Measurements from ENCODE around the gene PTAR1.

Gene PTAR1

DNA sequence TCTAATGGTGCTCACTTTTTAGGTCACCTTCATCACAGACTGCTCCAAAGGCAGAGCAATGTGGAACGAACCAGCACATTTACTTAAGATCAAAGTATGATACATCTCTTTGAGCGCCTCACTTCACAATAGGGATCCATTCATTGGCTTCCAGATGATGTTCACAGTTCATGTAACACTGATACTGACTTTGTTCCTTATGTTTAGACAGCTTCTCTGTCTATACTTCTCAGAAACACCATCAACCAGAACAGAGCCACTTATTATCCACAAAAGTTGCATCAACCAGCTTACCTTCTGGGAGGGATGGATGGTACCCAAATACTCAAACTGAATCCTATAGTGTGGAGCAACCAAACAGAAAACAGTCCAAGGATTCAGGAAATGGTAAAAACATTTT, 4.6 kb downstream of the PTAR1 start:
- Histone ChIP-seq H3K4ac (ENCODE audit: low read depth, low read length) (no peak overlapping the region), H3K4me2 (ENCODE audit: low read length) (no peak overlapping the region), H3K4me3 (ENCODE audit: low read depth, low read length) (no peak overlapping the region), H3K14ac (ENCODE audit: low read length) (no peak overlapping the region), H2AK5ac (ENCODE audit: low read length) (no peak overlapping the region), H4K91ac (ENCODE audit: low read depth, low read length) (no peak overlapping the region), H3K27me3 (ENCODE audit: insufficient read depth, low read length) (no peaks in the 10 kb centered on the region), H3K27ac (ENCODE audit: low read depth, low read length) (no peak overlapping the region), H3K9ac (ENCODE audit: low read length) (no peak overlapping the region), H3K9me3 (ENCODE audit: insufficient read depth, low read depth, low read length) (no peaks in the 10 kb centered on the region), H2AFZ (ENCODE audit: insufficient read depth, low read length, poor library complexity) (no peak overlapping the region), H4K12ac (ENCODE audit: low read depth, low read length) (no peak overlapping the region), H2BK12ac (ENCODE audit: low read length) (no peak overlapping the region), H2BK5ac (ENCODE audit: low read depth, low read length, poor library complexity) (no peak overlapping the region), H3K79me2 (ENCODE audit: control insufficient read depth, insufficient read depth, low read length, poor library complexity) (peaks cover 6% of the 10 kb centered on the region), H3K23ac (ENCODE audit: low read length) (no peak overlapping the region), H3K18ac (ENCODE audit: low read length) (no peak overlapping the region), H3K79me1 (ENCODE audit: low read length) (peaks cover 6% of the 10 kb centered on the region), H2BK120ac (ENCODE audit: insufficient read depth, low read length, poor library complexity) (no peak overlapping the region), H3K36me3 (ENCODE audit: control insufficient read depth in 1 of 2, insufficient read depth in 2 of 2, low read length in 2 of 2) (no peaks in the 10 kb centered on the region), H4K8ac (ENCODE audit: low read depth, low read length) (no peak overlapping the region), H3K4me1 (ENCODE audit: control insufficient read depth in 1 of 2, insufficient read depth in 2 of 2, low read length in 2 of 2) (peaks cover 0 to 4% of the 10 kb centered on the region in 2 experiments)
- DNase-seq = no peak
- WGBS (ENCODE audit: extremely low coverage, insufficient coverage, insufficient read length) = no CpG with 5 or more reads among the region's 2 CpGs

DNA sequence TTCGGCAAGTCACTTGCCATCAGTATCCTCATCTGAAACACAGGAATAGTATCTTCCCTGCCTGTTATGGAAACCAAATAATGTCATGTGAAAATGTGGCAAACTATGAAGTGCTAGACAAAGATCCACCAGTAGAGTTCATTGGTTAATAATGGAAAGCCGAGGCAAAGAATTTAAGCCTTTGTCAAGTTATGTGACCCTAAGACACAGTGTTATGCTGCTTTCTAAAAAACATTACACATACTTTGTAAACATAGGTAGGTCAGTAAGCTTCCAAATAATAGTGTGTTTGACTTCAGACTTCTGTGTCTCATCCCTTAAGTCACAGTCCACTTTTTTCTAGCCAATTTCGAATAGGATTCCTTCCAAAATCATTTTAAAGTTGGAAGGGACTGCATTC, 6.0 kb downstream of the PTAR1 start:
- no peak overlapping the region for H3K9ac ChIP-seq (ENCODE audit: low read length)
- no peak overlapping the region for H3K14ac ChIP-seq (ENCODE audit: low read length)
- H3K4me2 ChIP-seq (ENCODE audit: low read length) = no peak overlapping the region
- no peak overlapping the region for H3K27ac ChIP-seq (ENCODE audit: low read depth, low read length)
- H4K8ac ChIP-seq (ENCODE audit: low read depth, low read length) = no peak overlapping the region
- H3K4me1 ChIP-seq (ENCODE audit: control insufficient read depth in 1 of 2, insufficient read depth in 2 of 2, low read length in 2 of 2) = peaks cover 0 to 2% of the 10 kb centered on the region in 2 experiments
- H2AFZ ChIP-seq (ENCODE audit: insufficient read depth, low read length, poor library complexity) = no peak overlapping the region
- no peak overlapping the region for H3K18ac ChIP-seq (ENCODE audit: low read length)
- H3K79me1 ChIP-seq (ENCODE audit: low read length) = no peaks in the 10 kb centered on the region
- no peak overlapping the region for H2BK120ac ChIP-seq (ENCODE audit: insufficient read depth, low read length, poor library complexity)
- no peaks in the 10 kb centered on the region for H3K9me3 ChIP-seq (ENCODE audit: insufficient read depth, low read depth, low read length)
- H3K4ac ChIP-seq (ENCODE audit: low read depth, low read length) = no peak overlapping the region
- H3K23ac ChIP-seq (ENCODE audit: low read length) = no peak overlapping the region
- no peak for DNase-seq
- H4K91ac ChIP-seq (ENCODE audit: low read depth, low read length) = no peak overlapping the region
- no peak overlapping the region for H4K12ac ChIP-seq (ENCODE audit: low read depth, low read length)
- H2BK12ac ChIP-seq (ENCODE audit: low read length) = no peak overlapping the region
- no peak overlapping the region for H3K4me3 ChIP-seq (ENCODE audit: low read depth, low read length)
- H2BK5ac ChIP-seq (ENCODE audit: low read depth, low read length, poor library complexity) = no peak overlapping the region
- H2AK5ac ChIP-seq (ENCODE audit: low read length) = no peak overlapping the region
- H3K36me3 ChIP-seq (ENCODE audit: control insufficient read depth in 1 of 2, insufficient read depth in 2 of 2, low read length in 2 of 2) = no peaks in the 10 kb centered on the region
- WGBS (ENCODE audit: extremely low coverage, insufficient coverage, insufficient read length) = no CpG with 5 or more reads among the region's 3 CpGs
- peaks cover 2% of the 10 kb centered on the region for H3K79me2 ChIP-seq (ENCODE audit: control insufficient read depth, insufficient read depth, low read length, poor library complexity)
- no peaks in the 10 kb centered on the region for H3K27me3 ChIP-seq (ENCODE audit: insufficient read depth, low read length)

DNA sequence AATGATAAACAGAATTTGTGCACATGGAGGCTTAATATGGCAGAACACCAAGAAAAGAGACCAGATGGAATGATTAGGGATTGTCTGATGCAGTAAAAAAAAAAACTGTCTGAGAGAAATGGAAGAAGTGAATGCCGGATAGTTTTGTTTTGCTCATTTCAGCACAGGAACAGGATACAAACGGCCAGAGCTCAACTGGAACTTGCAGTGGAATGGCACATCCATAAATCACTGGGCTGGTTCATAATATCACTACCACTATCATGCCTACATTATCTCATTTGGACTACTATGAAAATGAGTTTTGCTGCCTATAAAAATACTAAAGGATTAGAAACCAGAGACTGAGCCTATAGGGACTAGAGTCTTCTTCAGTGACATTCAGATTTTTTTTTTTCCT, 9.7 kb downstream of the PTAR1 start:
- H2BK5ac ChIP-seq (ENCODE audit: low read depth, low read length, poor library complexity) = no peak overlapping the region
- no peak overlapping the region for H3K4ac ChIP-seq (ENCODE audit: low read depth, low read length)
- H3K4me2 ChIP-seq (ENCODE audit: low read length) = no peak overlapping the region
- H2BK120ac ChIP-seq (ENCODE audit: insufficient read depth, low read length, poor library complexity) = no peak overlapping the region
- no peak overlapping the region for H4K91ac ChIP-seq (ENCODE audit: low read depth, low read length)
- H3K27me3 ChIP-seq (ENCODE audit: insufficient read depth, low read length) = no peaks in the 10 kb centered on the region
- H3K23ac ChIP-seq (ENCODE audit: low read length) = no peak overlapping the region
- no peak for DNase-seq
- no peak overlapping the region for H3K18ac ChIP-seq (ENCODE audit: low read length)
- H3K9me3 ChIP-seq (ENCODE audit: insufficient read depth, low read depth, low read length) = no peaks in the 10 kb centered on the region
- no peak overlapping the region for H3K9ac ChIP-seq (ENCODE audit: low read length)
- no peaks in the 10 kb centered on the region for H3K36me3 ChIP-seq (ENCODE audit: control insufficient read depth in 1 of 2, insufficient read depth in 2 of 2, low read length in 2 of 2)
- no peak overlapping the region for H2AFZ ChIP-seq (ENCODE audit: insufficient read depth, low read length, poor library complexity)
- no peak overlapping the region for H3K14ac ChIP-seq (ENCODE audit: low read length)
- no peak overlapping the region for H2AK5ac ChIP-seq (ENCODE audit: low read length)
- no peak overlapping the region for H2BK12ac ChIP-seq (ENCODE audit: low read length)
- no peak overlapping the region for H3K27ac ChIP-seq (ENCODE audit: low read depth, low read length)
- H3K4me1 ChIP-seq (ENCODE audit: control insufficient read depth in 1 of 2, insufficient read depth in 2 of 2, low read length in 2 of 2) = peaks cover 2 to 5% of the 10 kb centered on the region in 2 experiments
- H4K12ac ChIP-seq (ENCODE audit: low read depth, low read length) = no peak overlapping the region
- H3K79me2 ChIP-seq (ENCODE audit: control insufficient read depth, insufficient read depth, low read length, poor library complexity) = peaks cover 1% of the 10 kb centered on the region
- no peaks in the 10 kb centered on the region for H3K79me1 ChIP-seq (ENCODE audit: low read length)
- no peak overlapping the region for H4K8ac ChIP-seq (ENCODE audit: low read depth, low read length)
- WGBS (ENCODE audit: extremely low coverage, insufficient coverage, insufficient read length) = no CpG with 5 or more reads among the region's 2 CpGs
- no peak overlapping the region for H3K4me3 ChIP-seq (ENCODE audit: low read depth, low read length)

DNA sequence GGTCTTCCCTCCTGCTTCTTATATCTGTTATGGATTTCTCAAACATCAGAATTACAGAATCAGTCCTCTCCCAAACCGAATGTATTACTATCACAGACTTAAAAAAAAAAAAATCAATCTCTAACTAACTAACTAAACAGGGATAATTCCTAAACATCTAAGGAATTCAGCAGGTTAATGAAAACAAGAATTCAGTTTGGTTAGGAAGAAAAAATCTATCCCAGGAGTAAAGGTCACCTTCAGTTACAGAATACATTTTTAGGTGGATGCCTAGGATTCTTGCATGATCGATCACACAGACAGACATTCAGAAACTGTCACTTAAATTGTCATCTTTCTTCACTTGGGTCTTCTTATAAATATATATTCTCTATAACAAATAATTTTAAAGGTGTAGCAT, 11.5 kb downstream of the PTAR1 start:
- H3K4me1 ChIP-seq (ENCODE audit: control insufficient read depth in 1 of 2, insufficient read depth in 2 of 2, low read length in 2 of 2) = peaks cover 2 to 5% of the 10 kb centered on the region in 2 experiments
- no peak overlapping the region for H4K8ac ChIP-seq (ENCODE audit: low read depth, low read length)
- H4K12ac ChIP-seq (ENCODE audit: low read depth, low read length) = no peak overlapping the region
- DNase-seq = no peak
- no peaks in the 10 kb centered on the region for H3K36me3 ChIP-seq (ENCODE audit: control insufficient read depth in 1 of 2, insufficient read depth in 2 of 2, low read length in 2 of 2)
- no peak overlapping the region for H3K14ac ChIP-seq (ENCODE audit: low read length)
- no peak overlapping the region for H3K9ac ChIP-seq (ENCODE audit: low read length)
- peak overlapping the region; percentile 44 for H3K27ac ChIP-seq (ENCODE audit: low read depth, low read length)
- peaks cover 1% of the 10 kb centered on the region for H3K79me2 ChIP-seq (ENCODE audit: control insufficient read depth, insufficient read depth, low read length, poor library complexity)
- H3K18ac ChIP-seq (ENCODE audit: low read length) = no peak overlapping the region
- H4K91ac ChIP-seq (ENCODE audit: low read depth, low read length) = no peak overlapping the region
- no peak overlapping the region for H2AFZ ChIP-seq (ENCODE audit: insufficient read depth, low read length, poor library complexity)
- H2BK120ac ChIP-seq (ENCODE audit: insufficient read depth, low read length, poor library complexity) = no peak overlapping the region
- H3K9me3 ChIP-seq (ENCODE audit: insufficient read depth, low read depth, low read length) = no peaks in the 10 kb centered on the region
- peaks cover 3% of the 10 kb centered on the region for H3K79me1 ChIP-seq (ENCODE audit: low read length)
- H3K4me3 ChIP-seq (ENCODE audit: low read depth, low read length) = no peak overlapping the region
- no peak overlapping the region for H2BK5ac ChIP-seq (ENCODE audit: low read depth, low read length, poor library complexity)
- H2BK12ac ChIP-seq (ENCODE audit: low read length) = no peak overlapping the region
- no peaks in the 10 kb centered on the region for H3K27me3 ChIP-seq (ENCODE audit: insufficient read depth, low read length)
- H2AK5ac ChIP-seq (ENCODE audit: low read length) = no peak overlapping the region
- WGBS (ENCODE audit: extremely low coverage, insufficient coverage, insufficient read length) = no CpG with 5 or more reads among the region's 2 CpGs
- H3K4ac ChIP-seq (ENCODE audit: low read depth, low read length) = no peak overlapping the region
- no peak overlapping the region for H3K23ac ChIP-seq (ENCODE audit: low read length)
- H3K4me2 ChIP-seq (ENCODE audit: low read length) = no peak overlapping the region
